ENCODE data around the gene TIMP2.
"Not testable (repeated sequence)": the region's sequence is repeated elsewhere in the genome, so short reads cannot be mapped to it uniquely, and the experiment has no call there.

Gene TIMP2

GRCh38 chr17:78925234-78925633, at the start of gene TIMP2:
Gene TIMP2, minus strand, starts transcription at chr17:78925387. Its CDS starts 299 bp downstream, at chr17:78925088.
- peak in 3 of 4 experiments; percentile 18 to 75 (median 38) for DNase-seq

- DNase-seq, result no peak
Measured at GRCh38 chr17:78973792-78974520, 48.8 kb upstream of the TIMP2 start.

- DNase-seq, result no peak
Measured at GRCh38 chr17:78973196-78973595, 48.0 kb upstream of the TIMP2 start.

GRCh38 chr17:78972507-78973105, 47.4 kb upstream of the TIMP2 start:
- no peak for DNase-seq

GRCh38 chr17:78971756-78972506, 46.7 kb upstream of the TIMP2 start:
- DNase-seq, result no peak

- DNase-seq, result peak; percentile 36 to 76 (median 67)
Measured at GRCh38 chr17:78970834-78971755, 45.9 kb upstream of the TIMP2 start.

GRCh38 chr17:78969865-78970264, 44.7 kb upstream of the TIMP2 start:
- DNase-seq, result no peak

- DNase-seq, result no peak
Measured at GRCh38 chr17:78967782-78968362, 42.7 kb upstream of the TIMP2 start.

- no peak for DNase-seq
Measured at GRCh38 chr17:78966910-78967600, 41.9 kb upstream of the TIMP2 start.

- DNase-seq, result no peak
Measured at GRCh38 chr17:78966123-78966813, 41.1 kb upstream of the TIMP2 start.

- no peak for DNase-seq
Measured at GRCh38 chr17:78965491-78965924, 40.3 kb upstream of the TIMP2 start.

GRCh38 chr17:78963378-78963777, 38.2 kb upstream of the TIMP2 start:
- no peak for DNase-seq

GRCh38 chr17:78962984-78963348, 37.8 kb upstream of the TIMP2 start:
- not testable (repeated sequence) for DNase-seq

GRCh38 chr17:78962345-78962983, 37.3 kb upstream of the TIMP2 start:
- no peak for DNase-seq

- no peak for DNase-seq
Measured at GRCh38 chr17:78961571-78961970, 36.4 kb upstream of the TIMP2 start.

GRCh38 chr17:78960928-78961327, 35.7 kb upstream of the TIMP2 start:
- DNase-seq, result no peak

GRCh38 chr17:78959803-78960202, 34.6 kb upstream of the TIMP2 start:
- no peak for DNase-seq

GRCh38 chr17:78958641-78959127, 33.5 kb upstream of the TIMP2 start:
- DNase-seq, result no peak

- no peak for DNase-seq
Measured at GRCh38 chr17:78957128-78957527, 31.9 kb upstream of the TIMP2 start.

GRCh38 chr17:78956254-78956653, 31.1 kb upstream of the TIMP2 start:
- DNase-seq, result no peak

All from activated naive CD4-positive, alpha-beta T cell (primary cell).